ENCODE measurements around the gene SPINK14.

The SPINK14 gene

GRCh38 chr5:148201151-148201550 lies 32.8 kb downstream of the SPINK14 start:
- DNase-seq (ENCODE audit: low read depth in 3 of 3), result no peak

- no peak for DNase-seq (ENCODE audit: low read depth in 3 of 3)
Observed at GRCh38 chr5:148202531-148203203, 34.3 kb downstream of the SPINK14 start, which contains the start of gene SPINK6. Gene SPINK6, plus strand, starts transcription at chr5:148203042. Its CDS starts 55 bp downstream, at chr5:148203097.

GRCh38 chr5:148205044-148205806 lies 36.9 kb downstream of the SPINK14 start:
- DNase-seq (ENCODE audit: low read depth in 3 of 3), result no peak

GRCh38 chr5:148205865-148206264 lies 37.5 kb downstream of the SPINK14 start:
- no peak for DNase-seq (ENCODE audit: low read depth in 3 of 3)

DNA sequence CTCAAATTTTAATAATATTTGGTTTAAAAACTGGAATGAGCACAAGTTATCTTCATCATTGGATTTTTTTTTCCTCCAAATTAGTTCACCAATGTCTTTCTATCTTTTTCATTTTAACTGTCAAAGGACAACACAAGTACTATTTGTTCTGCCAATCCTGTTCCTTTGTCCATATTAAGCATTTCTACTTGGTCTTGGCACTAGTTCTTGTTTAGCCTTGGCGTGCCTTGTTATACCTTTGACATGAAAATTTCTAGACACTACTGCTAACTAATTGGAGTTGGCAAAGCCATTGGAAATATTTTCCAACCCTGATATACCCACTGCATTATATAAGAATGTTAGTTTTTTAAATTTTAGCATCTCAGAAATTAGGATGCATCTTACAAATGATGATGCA lies 38.3 kb downstream of the SPINK14 start:
- DNase-seq (ENCODE audit: low read depth in 3 of 3), result no peak

DNA sequence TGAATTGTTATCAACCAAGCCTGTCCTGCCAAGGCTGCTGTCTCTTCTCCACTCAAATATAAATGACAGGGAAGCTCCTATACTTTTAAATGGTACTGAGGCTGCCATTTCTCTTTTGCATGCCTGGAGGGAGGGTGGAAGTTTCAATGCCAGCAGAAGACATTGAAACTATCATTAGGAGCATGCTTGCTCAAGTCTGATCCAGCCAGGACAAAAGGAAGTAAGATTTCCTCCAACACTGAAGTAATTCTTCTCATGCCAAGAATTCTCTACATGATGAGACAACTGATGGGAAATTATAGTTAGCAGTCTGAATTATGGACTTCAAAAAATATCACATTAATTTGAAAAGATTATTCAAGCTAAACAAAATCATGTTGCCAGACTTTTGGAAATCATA lies 39.9 kb downstream of the SPINK14 start:
- no peak for DNase-seq (ENCODE audit: low read depth in 3 of 3)

GRCh38 chr5:148209151-148209770 lies 40.9 kb downstream of the SPINK14 start:
- DNase-seq (ENCODE audit: low read depth in 3 of 3), result no peak

DNA sequence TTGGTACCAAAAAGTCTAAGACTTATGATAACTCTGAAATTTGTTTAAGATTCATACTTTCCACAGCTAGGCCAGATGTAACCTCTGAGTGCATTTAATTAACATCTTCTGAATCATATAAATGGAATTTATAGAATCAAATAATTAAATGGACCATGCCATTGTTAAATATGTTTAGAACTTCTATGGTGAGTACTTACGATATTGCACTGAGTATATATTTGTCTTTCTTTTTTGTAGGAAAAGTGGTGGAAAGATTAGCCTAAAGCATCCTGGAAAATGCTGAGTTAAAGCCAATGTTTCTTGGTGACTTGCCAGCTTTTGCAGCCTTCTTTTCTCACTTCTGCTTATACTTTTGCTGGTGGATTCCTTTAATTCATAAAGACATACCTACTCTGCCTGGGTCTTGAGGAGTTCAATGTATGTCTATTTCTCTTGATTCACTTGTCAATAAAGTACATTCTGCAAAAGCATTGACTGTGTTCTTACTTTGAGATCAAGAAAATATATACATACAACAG lies 46.4 kb downstream of the SPINK14 start:
- DNase-seq (ENCODE audit: low read depth in 3 of 3), result no peak

- no peak for DNase-seq (ENCODE audit: low read depth in 3 of 3)
Observed at GRCh38 chr5:148221508-148221907, 53.2 kb downstream of the SPINK14 start.

DNA sequence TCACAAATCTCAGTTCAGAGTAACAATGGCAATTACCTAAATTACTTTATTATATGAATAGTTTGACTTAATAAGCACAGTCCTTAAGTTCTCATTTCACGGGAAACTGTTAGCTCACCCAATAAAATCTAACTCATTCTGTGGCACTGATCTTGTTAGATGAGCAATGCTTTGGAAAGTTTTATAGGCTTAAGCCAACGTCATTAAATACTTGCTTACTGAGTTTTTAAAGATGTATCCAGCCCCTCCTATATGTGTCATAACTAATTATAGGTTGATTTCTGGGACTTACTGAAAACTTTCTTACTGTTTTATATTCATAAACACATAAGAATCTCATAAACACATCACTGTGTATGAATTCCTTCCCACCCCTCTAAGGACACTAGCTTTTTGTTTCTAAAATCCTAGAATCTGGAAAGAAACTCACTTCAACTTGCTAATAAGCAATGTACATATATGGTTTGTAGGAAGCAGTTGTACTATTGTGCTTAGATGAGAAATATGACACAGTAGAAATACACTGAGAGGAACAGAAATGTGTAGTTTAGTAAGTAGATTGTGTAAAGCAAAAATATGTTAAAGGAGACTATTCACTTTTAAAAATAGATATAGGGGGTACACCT lies 55.9 kb downstream of the SPINK14 start:
- DNase-seq (ENCODE audit: low read depth in 3 of 3), result no peak

Data from stimulated activated CD4-positive, alpha-beta T cell treated with anti-CD3 and anti-CD28 coated beads, TNF-alpha, amount 100 ng/mL, for 4 hours (primary cell).